Spleen (tissue), 11 donors: ENCODE measurements around the gene AKAP13. TPM values are rescaled to one million over a fixed set of nuclear protein-coding genes. Genes with fewer than 3 reads are reported as not detected.

Source experiments
- DNase-seq: peaks from one replicate; pipeline ENCODE4 v3.0.0-alpha.2; 2020
- H3K27ac ChIP-seq, 8 donors: fragments of 200-600 bp; sonication (generic) in 7 of 8; 1 replicate in 4 of 8; 2 replicates in 4 of 8; pipeline versions ENCODE4 v1.5.0 to v1.8.0; 2016 to 2021; ENCODE audit warnings: inconsistent platforms in 4 of 8, mild to moderate bottlenecking in 4 of 8, moderate library complexity in 1 of 8
- H3K27me3 ChIP-seq, 7 donors: fragments of 200-600 bp; sonication (generic) in 6 of 7; replicated peaks in 1 of 7; 1 replicate in 4 of 7; 2 replicates in 3 of 7; pipeline versions ENCODE4 v1.5.0 to v1.8.0; 2016 to 2021; ENCODE audit warnings: inconsistent platforms in 3 of 7, mild to moderate bottlenecking in 1 of 7
- H3K36me3 ChIP-seq, 6 donors: fragments of 200-600 bp; sonication (generic) in 5 of 6; 1 replicate in 4 of 6; 2 replicates in 2 of 6; pipeline versions ENCODE4 v1.5.0 to v1.8.0; 2016 to 2021; ENCODE audit warnings: inconsistent platforms in 2 of 6
- H3K4me1 ChIP-seq, 6 donors: fragments of 200-600 bp; sonication (generic) in 5 of 6; 1 replicate in 3 of 6; 2 replicates in 3 of 6; pipeline versions ENCODE4 v1.5.0 to v1.8.0; 2016 to 2021; ENCODE audit warnings: inconsistent platforms in 3 of 6
- H3K4me3 ChIP-seq, 8 donors: fragments of 200-600 bp; sonication (generic) in 7 of 8; 1 replicate in 4 of 8; 2 replicates in 4 of 8; pipeline versions ENCODE4 v1.5.0 to v1.8.0; 2016 to 2021; ENCODE audit warnings: inconsistent platforms in 4 of 8, mild to moderate bottlenecking in 4 of 8, moderate library complexity in 2 of 8
- H3K9me3 ChIP-seq, 8 donors: fragments of 200-600 bp; sonication (generic) in 7 of 8; 1 replicate in 4 of 8; 2 replicates in 4 of 8; pipeline versions ENCODE4 v1.5.0 to v1.8.0; 2016 to 2021; ENCODE audit warnings: inconsistent platforms in 4 of 8
- CTCF ChIP-seq, 11 experiments: fragments of 200-600 bp in 7 of 11; fragments of 450-650 bp in 4 of 11; sonication (generic) in 4 of 11; IDR thresholded peaks in 8 of 11; conservative IDR thresholded peaks in 3 of 11; 1 replicate in 7 of 11; 2 replicates in 4 of 11; pipeline versions ENCODE4 v1.4.0 to v1.8.0; 2016 to 2021; ENCODE audit warnings: antibody characterized with exemption in 11 of 11, inconsistent platforms in 4 of 11, mild to moderate bottlenecking in 1 of 11
- POLR2A ChIP-seq, 3 donors: fragments of 450-650 bp; IDR thresholded peaks; one replicate each; pipeline ENCODE4 v1.5.1; 2017; ENCODE audit warnings: antibody characterized with exemption in 3 of 3, mild to moderate bottlenecking in 1 of 3
- POLR2AphosphoS5 ChIP-seq, 3 donors: sonication (generic); formaldehyde crosslinking; IDR thresholded peaks; one replicate each; pipeline ENCODE4 v1.5.1; 2017; ENCODE audit warnings: antibody characterized with exemption in 3 of 3
- WGBS, 5 donors: extraction: QIAGEN DNeasy Blood & Tissue Kit in 3 of 5; methylation state at CpG; one replicate each; pipeline versions ENCODE4 v1.1.5 to v1.1.7; 2013 to 2018; 5-methylcytosine and 5-hydroxymethylcytosine counted together
- intact Hi-C: fragments of 100-400 bp; cut with DNase I; formaldehyde crosslinking; loops from one replicate; pipeline ENCODE4 v1.15.0; 2023; ENCODE audit warnings: low total_unique reads
- polyA plus RNA-seq, 3 donors: library from polyadenylated mRNA; stranded (reverse); fragments of 200-250 nt; gene quantifications; one replicate each; pipeline ENCODE4 v1.2.1, GENCODE V29; 2013
- total RNA-seq, 7 donors: library from RNA; depleted of rRNA in 3 of 7; stranded (reverse); fragments of >200 nt in 3 of 7; fragmentation: NEBNext Ultra II Directional in 4 of 7; extraction: Animal tissue kit (Norgen Biotek cat#: 25700) in 4 of 7; gene quantifications; one replicate each; pipeline versions ENCODE4 v1.1.0 to v1.2.1, GENCODE V29; 2016 to 2021
- donor health status: healthy with polysubstance abuse.
- donor health status: DM: no; HTN: no; CAD: no; lungs with moderate emphysema.
- donor health status: DM: no; HTN: no; CAD: no.
- donor health status: Bipolar disorder and iron deficiency.
- donor health status: healthy.
- donor health status: DM: no; HTN: no; CAD: no.
- donor health status: DM: yes; HTN: yes; CAD: no.

The AKAP13 gene
- total and polyA plus RNA-seq, 10 donors, result 35.4 to 413 (median 260) TPM

DNA sequence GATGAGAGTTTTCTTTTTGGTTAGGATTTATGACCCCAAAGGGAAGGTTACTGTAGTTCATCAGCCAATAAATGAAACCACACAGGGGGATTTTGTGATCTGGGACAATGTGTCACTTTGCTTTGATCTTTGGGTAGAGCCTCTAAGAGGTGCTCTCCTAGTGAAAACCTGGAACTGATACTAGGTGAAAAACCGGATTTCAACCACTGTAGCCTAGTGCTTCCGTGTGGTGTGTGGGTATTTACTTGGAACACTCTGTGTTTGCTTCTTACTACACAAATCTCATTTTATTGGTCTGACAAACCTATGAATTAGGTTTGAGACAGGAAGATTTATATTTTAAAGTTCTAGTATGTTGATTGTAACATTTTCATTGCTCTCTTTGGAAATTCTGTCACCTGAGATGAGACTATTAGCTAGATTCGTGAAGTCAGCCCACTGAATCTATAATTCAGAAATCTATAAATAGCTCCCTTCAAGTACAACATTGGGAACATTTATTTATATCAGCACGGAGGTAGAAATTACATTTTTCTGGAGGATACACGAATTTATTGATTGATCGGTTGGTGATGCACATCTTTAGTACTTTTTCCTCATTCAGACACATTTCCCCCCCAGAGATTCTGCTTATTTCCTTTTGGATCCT, 119.8 kb downstream of the AKAP13 start:
- intact Hi-C loops, result loop anchor here (10.0 kb wide), 1 partner anchor 205 kb away; no protein-coding TSS in a partner anchor
- no peak for TF ChIP-seq POLR2AphosphoS5 (IDR thresholded peaks at IDR 0.05)
- TF ChIP-seq CTCF (IDR thresholded peaks at IDR 0.05 in 8 of 11, conservative IDR thresholded peaks at IDR 0.05 in 3 of 11), result no peak
- TF ChIP-seq POLR2A (IDR thresholded peaks at IDR 0.05), result no peak
- Histone ChIP-seq H3K4me3 (no peak overlapping the region), H3K27ac (no peak overlapping the region), H3K27me3 (no peaks in the 10 kb centered on the region), H3K9me3 (no peaks in the 10 kb centered on the region), H3K36me3 (no peaks in the 10 kb centered on the region), H3K4me1 (peaks cover 0 to 81% (median 39%) of the 10 kb centered on the region in 6 donors)
- DNase-seq, result no peak
- WGBS, 5 donors, result 75 to 96% (median 84%) methylated on average over 6 of the region's 6 CpGs

DNA sequence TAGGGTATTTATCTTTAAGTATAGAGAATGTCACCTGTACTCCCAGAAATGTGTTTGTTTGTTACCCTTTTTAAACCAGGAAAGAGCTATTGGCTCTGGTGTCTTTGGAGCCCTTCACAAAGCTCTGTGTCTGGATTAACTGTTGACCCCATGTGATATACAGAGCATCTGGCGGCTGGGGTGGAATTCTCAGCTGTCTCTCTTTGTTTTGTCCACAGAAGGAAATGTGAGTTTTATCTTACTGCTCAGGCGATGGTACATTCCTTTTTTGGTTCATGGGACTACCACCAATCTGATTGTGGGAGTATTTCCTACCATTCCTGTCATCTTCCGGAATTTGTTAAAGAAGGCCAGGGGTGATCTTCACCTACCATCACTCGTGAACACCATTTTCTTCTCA, 120.3 kb downstream of the AKAP13 start:
- DNase-seq, result no peak
- intact Hi-C loops, result loop anchor here (10.0 kb wide), 1 partner anchor 206 kb away; no protein-coding TSS in a partner anchor
- Histone ChIP-seq H3K4me1 (peaks cover 0 to 81% (median 38%) of the 10 kb centered on the region in 6 donors), H3K27ac (no peak overlapping the region), H3K4me3 (no peak overlapping the region), H3K36me3 (no peaks in the 10 kb centered on the region), H3K9me3 (no peaks in the 10 kb centered on the region), H3K27me3 (no peaks in the 10 kb centered on the region)
- WGBS, 5 donors, result 78 to 95% (median 94%) methylated on average over 4 of the region's 4 CpGs
- TF ChIP-seq CTCF (IDR thresholded peaks at IDR 0.05 in 8 of 11, conservative IDR thresholded peaks at IDR 0.05 in 3 of 11) (no peak), POLR2A (IDR thresholded peaks at IDR 0.05) (no peak), POLR2AphosphoS5 (IDR thresholded peaks at IDR 0.05) (no peak)

DNA sequence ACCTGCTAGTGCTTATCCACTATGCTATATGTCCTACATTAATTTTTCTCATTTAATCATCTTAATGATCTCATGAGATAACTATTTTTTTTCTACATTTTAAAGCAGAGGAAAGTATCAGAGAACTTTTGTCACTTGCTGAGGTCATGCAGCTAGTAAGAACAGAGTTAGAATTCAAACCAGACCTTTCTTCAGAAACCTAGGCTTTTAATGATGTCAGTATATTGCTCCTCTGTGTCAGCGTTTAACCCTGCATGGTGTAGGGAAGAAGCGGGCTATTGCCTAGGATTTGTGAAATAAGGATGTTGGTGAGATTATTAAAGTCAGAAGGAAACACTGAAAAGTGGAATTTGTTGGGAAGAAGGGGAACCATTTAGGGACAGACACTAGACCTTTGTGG, 121.2 kb downstream of the AKAP13 start:
- no peak overlapping the region for H3K4me3 ChIP-seq
- no peaks in the 10 kb centered on the region for H3K27me3 ChIP-seq
- H3K36me3 ChIP-seq, result no peaks in the 10 kb centered on the region
- intact Hi-C loops, result loop anchor here (10.0 kb wide), 1 partner anchor 207 kb away; no protein-coding TSS in a partner anchor
- no peaks in the 10 kb centered on the region for H3K9me3 ChIP-seq
- no peak overlapping the region for H3K27ac ChIP-seq
- no peak for DNase-seq
- H3K4me1 ChIP-seq, result peaks cover 0 to 80% (median 34%) of the 10 kb centered on the region in 6 donors
- WGBS, 5 donors, result 83 to 94% (median 92%) methylated on average over 2 of the region's 2 CpGs
- no peak for TF ChIP-seq CTCF (IDR thresholded peaks at IDR 0.05 in 8 of 11, conservative IDR thresholded peaks at IDR 0.05 in 3 of 11)
- TF ChIP-seq POLR2A (IDR thresholded peaks at IDR 0.05), result no peak
- TF ChIP-seq POLR2AphosphoS5 (IDR thresholded peaks at IDR 0.05), result no peak

GRCh38 chr15:85503151-85503799, 122.9 kb downstream of the AKAP13 start:
- Histone ChIP-seq H3K36me3 (no peaks in the 10 kb centered on the region), H3K27ac (no peak overlapping the region), H3K4me1 (peaks cover 0 to 78% (median 25%) of the 10 kb centered on the region in 6 donors), H3K27me3 (no peaks in the 10 kb centered on the region), H3K4me3 (no peak overlapping the region), H3K9me3 (no peaks in the 10 kb centered on the region)
- TF ChIP-seq POLR2A (IDR thresholded peaks at IDR 0.05), result no peak
- no peak for TF ChIP-seq CTCF (IDR thresholded peaks at IDR 0.05 in 8 of 11, conservative IDR thresholded peaks at IDR 0.05 in 3 of 11)
- no peak for TF ChIP-seq POLR2AphosphoS5 (IDR thresholded peaks at IDR 0.05)
- 46 to 94% (median 71%) methylated on average over 4 of the region's 4 CpGs for WGBS, 5 donors
- no peak for DNase-seq
- intact Hi-C loops, result loop anchor here (10.0 kb wide), 1 partner anchor 208 kb away; no protein-coding TSS in a partner anchor
